UCSD-AML1 (cell line): ENCODE measurements around the gene SEC24D.

ENCODE experiments used
- DNase-seq: peaks from one replicate; lab custom pipeline; 2025; ENCODE audit not compliant: unreplicated experiment; lab: John Stamatoyannopoulos, UW

The SEC24D gene

DNA sequence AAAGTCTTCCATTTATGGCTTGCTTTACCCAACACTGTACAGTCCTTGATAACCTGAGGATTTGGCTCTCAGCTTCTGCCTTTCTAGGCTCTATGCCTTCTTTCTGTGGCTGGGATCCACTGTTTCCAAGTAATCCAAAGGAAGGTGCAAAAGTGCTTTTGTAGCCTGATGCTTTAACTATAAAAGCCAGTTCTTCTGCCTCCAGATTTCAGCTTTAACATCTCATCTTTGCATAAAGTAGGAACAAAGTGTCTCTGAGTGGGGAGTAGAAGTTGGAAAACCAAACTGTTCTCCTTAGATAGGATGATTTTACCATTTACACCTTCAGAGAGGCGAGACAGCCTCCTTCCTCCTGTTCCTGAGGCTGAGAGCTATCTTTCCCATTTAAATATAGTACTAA lies 11.1 kb upstream of the SEC24D start:
- no peak for DNase-seq

GRCh38 chr4:118845552-118846050 lies 9.7 kb upstream of the SEC24D start:
- no peak for DNase-seq

DNA sequence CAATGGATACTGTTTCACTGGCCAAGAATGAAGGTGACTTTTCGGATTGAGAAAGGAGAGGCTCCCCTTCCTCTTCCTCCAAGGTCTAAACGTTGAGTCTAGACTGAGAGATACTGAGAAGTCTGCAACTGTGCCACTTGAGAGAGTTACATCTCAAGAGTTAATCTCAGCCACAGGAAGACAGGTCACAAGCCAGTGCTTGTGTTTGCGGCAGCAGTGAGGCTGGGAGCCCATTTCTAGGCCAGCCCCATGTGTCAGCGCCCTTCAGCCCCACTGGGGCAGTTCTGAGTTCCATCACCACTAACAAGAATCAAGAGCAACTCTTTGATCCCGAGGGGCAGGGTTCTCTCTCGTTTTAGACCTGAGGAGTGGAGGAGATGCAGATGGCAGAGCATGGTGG lies 7.3 kb upstream of the SEC24D start:
- DNase-seq = no peak

- no peak for DNase-seq
Observed at GRCh38 chr4:118842055-118842454, 6.1 kb upstream of the SEC24D start.

DNA sequence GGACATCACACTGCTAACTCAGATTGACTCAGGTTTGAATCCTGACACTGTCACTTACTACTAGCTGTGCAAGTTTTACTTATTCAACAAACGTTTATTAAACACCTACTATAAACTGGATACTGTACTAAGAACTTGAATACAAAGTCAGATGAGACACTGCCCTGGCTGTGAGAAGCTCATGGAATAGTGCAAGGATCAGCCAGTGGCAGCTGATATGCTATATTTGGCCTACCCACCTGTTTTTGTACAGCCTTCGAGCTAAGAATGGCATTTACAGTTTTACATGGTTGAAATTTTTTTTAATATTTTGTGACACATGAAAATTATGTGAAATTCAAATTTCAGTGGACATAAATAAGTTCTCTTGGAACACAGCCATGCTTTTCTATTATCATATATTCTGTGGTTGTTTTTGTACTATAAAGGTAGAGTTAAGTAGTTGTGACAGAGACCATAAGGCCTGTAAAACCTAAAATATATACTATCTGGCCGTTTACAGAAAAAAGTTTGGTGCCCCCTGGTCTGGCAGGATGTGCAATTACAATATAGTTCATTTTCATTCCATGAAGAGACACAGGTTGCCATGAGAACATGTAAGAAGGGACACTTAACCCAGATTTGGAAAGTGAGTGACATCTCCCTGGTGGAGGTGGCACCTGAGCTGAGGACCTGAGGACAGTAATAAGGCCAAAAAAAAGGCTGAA lies 3.4 kb upstream of the SEC24D start:
- no peak for DNase-seq

- DNase-seq = no peak
Observed at GRCh38 chr4:118837121-118837507, 1.2 kb upstream of the SEC24D start.

DNA sequence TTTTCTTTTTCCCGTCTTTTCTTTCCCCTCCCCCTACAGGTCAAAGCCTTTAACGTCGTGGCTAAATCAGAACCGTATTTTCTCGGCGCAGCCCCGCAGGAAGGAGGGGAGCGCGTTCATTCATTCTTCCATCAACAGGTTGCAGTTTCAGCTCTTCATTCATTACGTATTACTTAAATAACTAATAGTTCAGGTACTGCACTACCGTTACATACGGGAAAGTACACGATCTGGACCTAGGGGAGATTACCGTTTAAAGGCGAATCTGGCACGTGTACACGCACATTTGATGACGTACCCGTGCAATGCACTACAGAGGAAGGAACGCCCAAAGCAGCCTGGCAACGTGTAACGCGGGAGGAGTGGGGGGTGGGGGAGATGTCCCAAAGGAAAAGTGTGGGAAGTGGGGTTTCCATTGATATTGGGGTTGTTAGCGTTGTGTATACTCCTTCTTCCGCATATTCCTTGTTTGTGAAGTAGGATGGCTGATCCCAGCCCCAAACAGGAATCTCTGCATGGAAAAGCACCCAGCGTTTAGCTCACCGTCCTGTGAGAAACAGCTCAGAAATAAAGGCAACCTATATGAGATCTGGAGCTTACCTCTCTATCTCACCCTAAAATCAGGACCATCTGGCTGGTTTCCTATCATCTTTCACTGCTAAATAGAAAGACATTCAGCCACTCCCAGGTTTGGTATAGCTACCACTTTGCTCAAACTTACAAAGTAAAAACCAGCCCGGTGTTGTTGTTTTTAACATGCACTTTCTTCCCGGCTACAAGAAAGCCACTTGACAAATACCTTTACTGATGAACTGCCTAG lies 585 bp upstream of the SEC24D start:
- peak; percentile 49 for DNase-seq

DNA sequence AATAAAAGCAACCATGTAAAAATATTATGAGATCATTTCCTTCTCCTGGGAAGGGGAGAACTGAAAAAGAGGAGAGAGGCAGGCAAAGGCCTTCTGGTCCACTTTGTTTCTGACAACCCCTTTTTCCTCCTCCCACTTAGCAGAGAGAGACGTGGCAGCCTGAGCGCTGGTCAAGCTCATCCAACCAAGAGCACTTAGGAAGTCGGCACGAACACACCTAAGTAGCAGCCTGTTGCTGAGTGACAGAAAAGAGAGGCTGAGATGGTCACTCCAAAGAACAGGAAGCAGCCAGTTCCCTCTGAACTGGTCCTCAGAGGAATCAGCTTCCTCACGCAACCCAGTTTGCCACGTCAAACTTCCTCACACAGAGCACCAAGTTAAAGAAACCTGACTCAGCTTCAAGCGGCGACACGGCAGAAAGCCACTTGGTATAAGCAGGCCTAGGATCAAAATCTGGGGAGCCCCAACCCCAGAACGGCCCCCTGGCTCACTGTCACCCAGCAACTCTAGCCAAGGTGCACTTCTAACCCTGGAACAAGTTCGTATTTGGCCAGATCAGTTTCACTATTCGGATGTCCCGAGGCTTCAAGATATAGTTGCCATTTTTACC lies 861 bp downstream of the SEC24D start:
- DNase-seq = peak; percentile 64

GRCh38 chr4:118834070-118834469 lies 1.9 kb downstream of the SEC24D start:
- no peak for DNase-seq

GRCh38 chr4:118833192-118833820 lies 2.6 kb downstream of the SEC24D start:
- DNase-seq = no peak

DNA sequence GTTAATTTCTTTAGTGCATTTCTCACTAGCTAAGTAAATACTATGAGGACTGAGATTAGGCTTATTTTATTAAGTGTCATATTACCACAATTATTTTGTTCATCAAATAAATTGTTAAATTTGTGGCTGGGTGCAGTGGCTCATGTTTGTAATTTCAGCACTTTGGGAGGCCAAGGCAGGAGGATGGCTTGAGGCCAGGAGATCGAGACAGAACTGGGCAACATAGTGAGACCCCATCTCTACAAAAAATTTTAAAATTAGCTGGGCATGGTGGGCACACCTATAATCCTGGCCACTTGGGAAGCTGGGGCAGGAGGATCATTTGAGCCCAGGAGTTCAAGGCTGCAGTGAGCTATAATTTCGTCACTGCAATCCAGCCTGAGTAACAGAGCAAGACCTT lies 6.8 kb downstream of the SEC24D start:
- no peak for DNase-seq

GRCh38 chr4:118826723-118827444 lies 9.0 kb downstream of the SEC24D start:
- no peak for DNase-seq

DNA sequence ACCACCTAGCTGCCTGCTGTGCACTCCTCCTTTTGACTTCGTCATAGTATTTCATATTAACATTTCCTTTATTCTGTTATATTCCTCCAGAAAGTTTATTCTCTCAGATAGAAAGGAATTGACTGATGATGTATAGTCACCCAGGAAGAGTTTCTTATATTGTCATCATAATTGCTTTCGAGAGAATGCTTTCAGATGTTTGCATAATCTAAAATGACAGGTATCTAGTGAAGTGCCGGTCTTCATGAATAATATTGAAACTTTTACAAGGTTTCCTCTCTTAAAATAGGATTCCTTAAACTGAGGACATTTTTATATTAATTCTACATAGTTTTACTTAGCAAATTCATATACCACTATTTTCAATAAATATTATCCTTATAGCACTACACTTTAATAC lies 10.1 kb downstream of the SEC24D start:
- no peak for DNase-seq

GRCh38 chr4:118824141-118824540 lies 11.8 kb downstream of the SEC24D start:
- DNase-seq = no peak

DNA sequence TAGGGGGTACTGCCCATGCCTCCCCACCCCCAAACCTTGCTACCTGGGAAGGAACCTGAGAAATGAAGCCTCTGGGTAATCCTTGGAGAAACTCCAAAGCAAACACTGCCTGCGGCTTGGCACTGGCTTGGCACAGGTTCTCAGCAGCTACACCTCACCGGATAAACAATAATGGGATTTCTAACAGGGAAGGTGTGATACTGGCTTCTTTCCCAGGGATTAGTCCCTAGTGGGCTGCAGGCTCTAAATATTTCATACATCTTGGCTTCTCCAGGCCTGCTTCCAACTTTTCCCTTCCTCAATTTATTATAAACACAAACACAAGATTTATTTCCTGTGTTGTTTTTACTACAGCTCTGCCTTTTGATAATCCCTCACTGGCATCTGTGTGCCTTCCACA lies 12.5 kb downstream of the SEC24D start:
- no peak for DNase-seq

- DNase-seq = no peak
Observed at GRCh38 chr4:118821590-118822293, 14.2 kb downstream of the SEC24D start.

GRCh38 chr4:118817178-118817930 lies 18.6 kb downstream of the SEC24D start:
- no peak for DNase-seq

- DNase-seq = no peak
Observed at GRCh38 chr4:118816538-118817177, 19.3 kb downstream of the SEC24D start.

DNA sequence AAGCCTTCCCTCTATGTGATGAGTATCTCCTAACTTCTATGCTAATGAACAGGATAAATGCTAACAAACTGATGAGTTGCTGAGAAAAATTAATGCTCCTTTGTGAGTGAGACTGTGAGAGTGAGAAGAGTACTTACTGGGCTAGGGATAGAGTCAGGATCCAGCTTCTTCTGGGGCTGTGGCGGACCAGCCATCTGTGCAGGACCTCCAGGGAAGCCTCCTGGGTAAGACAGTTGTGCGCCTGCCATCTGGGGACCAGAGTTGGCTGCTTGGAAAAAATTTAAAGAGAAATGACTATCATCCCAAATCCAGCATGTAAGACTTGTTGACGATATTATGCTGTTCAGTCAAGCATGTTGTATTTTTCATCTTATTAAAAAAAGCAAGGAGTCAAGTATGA lies 21.0 kb downstream of the SEC24D start:
- DNase-seq = no peak
